ENCODE results near the gene GALNT1. TPM values are rescaled to one million over a fixed set of nuclear protein-coding genes. Genes with fewer than 3 reads are reported as not detected.

The GALNT1 gene
- total and polyA plus RNA-seq, 11 donors = 9.6 to 69.0 (median 42.7) TPM

GRCh38 chr18:35588122-35588521, 6.6 kb downstream of the GALNT1 start:
- 93 to 95% (median 93%) methylated on average over 4 of the region's 4 CpGs for WGBS, 4 donors
- H3K27ac ChIP-seq = no peak overlapping the region
- ATAC-seq = no peak

GRCh38 chr18:35588995-35589394, 7.5 kb downstream of the GALNT1 start:
- peaks cover 0 to 29% (median 3%) of the 10 kb centered on the region in 12 donors for H3K9me3 ChIP-seq
- DNase-seq (no peak), ATAC-seq (no peak)
- no peak overlapping the region for H3K27ac ChIP-seq
- no peak overlapping the region for H3K4me3 ChIP-seq
- intact Hi-C loops (cut with DNase I) = loop anchor here in 4 of 10 donors (10.0 kb wide), 5 partner anchors 46 to 204 kb away; no protein-coding TSS in a partner anchor
- TF ChIP-seq, protein P1, sequence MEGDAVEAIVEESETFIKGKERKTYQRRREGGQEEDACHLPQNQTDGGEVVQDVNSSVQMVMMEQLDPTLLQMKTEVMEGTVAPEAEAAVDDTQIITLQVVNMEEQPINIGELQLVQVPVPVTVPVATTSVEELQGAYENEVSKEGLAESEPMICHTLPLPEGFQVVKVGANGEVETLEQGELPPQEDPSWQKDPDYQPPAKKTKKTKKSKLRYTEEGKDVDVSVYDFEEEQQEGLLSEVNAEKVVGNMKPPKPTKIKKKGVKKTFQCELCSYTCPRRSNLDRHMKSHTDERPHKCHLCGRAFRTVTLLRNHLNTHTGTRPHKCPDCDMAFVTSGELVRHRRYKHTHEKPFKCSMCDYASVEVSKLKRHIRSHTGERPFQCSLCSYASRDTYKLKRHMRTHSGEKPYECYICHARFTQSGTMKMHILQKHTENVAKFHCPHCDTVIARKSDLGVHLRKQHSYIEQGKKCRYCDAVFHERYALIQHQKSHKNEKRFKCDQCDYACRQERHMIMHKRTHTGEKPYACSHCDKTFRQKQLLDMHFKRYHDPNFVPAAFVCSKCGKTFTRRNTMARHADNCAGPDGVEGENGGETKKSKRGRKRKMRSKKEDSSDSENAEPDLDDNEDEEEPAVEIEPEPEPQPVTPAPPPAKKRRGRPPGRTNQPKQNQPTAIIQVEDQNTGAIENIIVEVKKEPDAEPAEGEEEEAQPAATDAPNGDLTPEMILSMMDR (IDR thresholded peaks at IDR 0.05) = no peak
- TF ChIP-seq POLR2A (IDR thresholded peaks at IDR 0.05) = no peak
- H3K27me3 ChIP-seq = no peaks in the 10 kb centered on the region
- 72 to 76% (median 74%) methylated on average over 6 of the region's 6 CpGs for WGBS, 4 donors
- H3K4me1 ChIP-seq = peaks cover 0 to 28% (median 15%) of the 10 kb centered on the region in 12 donors
- H3K36me3 ChIP-seq = no peaks in the 10 kb centered on the region

More at GRCh38 chr18:35588122-35588521, 6.6 kb downstream of the GALNT1 start:
- Histone ChIP-seq H3K4me1 (peaks cover 0 to 37% (median 21%) of the 10 kb centered on the region in 12 donors), H3K9me3 (peaks cover 0 to 29% (median 3%) of the 10 kb centered on the region in 12 donors), H3K27me3 (no peaks in the 10 kb centered on the region), H3K36me3 (no peaks in the 10 kb centered on the region), H3K4me3 (no peak overlapping the region)
- TF ChIP-seq, protein P1 (IDR thresholded peaks at IDR 0.05) = no peak
- no peak for TF ChIP-seq POLR2A (IDR thresholded peaks at IDR 0.05)
- intact Hi-C loops (cut with DNase I) = loop anchor here in 4 of 10 donors (10.0 kb wide), 5 partner anchors 47 to 203 kb away; no protein-coding TSS in a partner anchor
- DNase-seq = no peak

DNA sequence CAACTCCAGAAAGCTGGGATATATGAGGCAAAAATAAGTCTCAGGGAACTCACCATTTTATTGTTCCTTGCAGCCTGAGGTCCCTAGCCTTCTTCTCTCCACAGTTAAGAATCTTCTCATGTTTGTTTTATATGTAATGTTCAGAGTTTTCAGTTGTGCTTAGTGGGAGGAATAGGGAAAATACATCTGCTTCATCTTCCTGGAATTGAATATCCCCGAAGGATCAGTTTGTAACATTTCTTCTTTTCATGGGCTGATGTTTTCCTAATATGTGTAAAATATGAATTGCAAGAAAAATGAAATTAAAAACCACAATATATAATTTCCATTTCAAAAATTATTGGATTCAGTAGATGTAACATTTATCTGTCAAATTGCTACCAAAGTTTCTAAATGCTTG, 8.0 kb downstream of the GALNT1 start:
- no peaks in the 10 kb centered on the region for H3K36me3 ChIP-seq
- H3K9me3 ChIP-seq = peaks cover 0 to 29% (median 3%) of the 10 kb centered on the region in 12 donors
- peaks cover 0 to 28% (median 15%) of the 10 kb centered on the region in 12 donors for H3K4me1 ChIP-seq
- H3K27me3 ChIP-seq = no peaks in the 10 kb centered on the region
- no peak overlapping the region for H3K4me3 ChIP-seq
- H3K27ac ChIP-seq = no peak overlapping the region
- intact Hi-C loops (cut with DNase I) = loop anchor here in 4 of 10 donors (10.0 kb wide), 5 partner anchors 45 to 205 kb away; no protein-coding TSS in a partner anchor
- WGBS, 4 donors = 78 to 90% (median 83%) methylated on average over 1 of the region's 1 CpG
- TF ChIP-seq, protein P1 (IDR thresholded peaks at IDR 0.05) = no peak
- TF ChIP-seq POLR2A (IDR thresholded peaks at IDR 0.05) = no peak
- DNase-seq (no peak), ATAC-seq (no peak)

GRCh38 chr18:35590935-35591334, 9.4 kb downstream of the GALNT1 start:
- ATAC-seq (no peak), DNase-seq (no peak)
- H3K9me3 ChIP-seq = peaks cover 0 to 22% (median 3%) of the 10 kb centered on the region in 12 donors
- WGBS, 4 donors = 93 to 96% (median 95%) methylated on average over 1 of the region's 1 CpG
- no peaks in the 10 kb centered on the region for H3K36me3 ChIP-seq
- no peak for TF ChIP-seq POLR2A (IDR thresholded peaks at IDR 0.05)
- TF ChIP-seq, protein P1 (IDR thresholded peaks at IDR 0.05) = no peak
- intact Hi-C loops (cut with DNase I) = loop anchor here in 1 of 10 donors (10.0 kb wide), 1 partner anchor 54 kb away; no protein-coding TSS in a partner anchor
- no peak overlapping the region for H3K4me3 ChIP-seq
- H3K4me1 ChIP-seq = peaks cover 0 to 28% (median 15%) of the 10 kb centered on the region in 12 donors
- H3K27me3 ChIP-seq = no peaks in the 10 kb centered on the region
- H3K27ac ChIP-seq = no peak overlapping the region
